Activated CD4-positive, alpha-beta T cell treated with anti-CD3 and anti-CD28 coated beads for 24 hours (primary cell): ENCODE results near the gene DONSON.

ENCODE experiments used
- DNase-seq, 2 donors: peaks; one replicate each; pipeline ENCODE4 v3.0.0-alpha.2; 2020; ENCODE audit warnings: low read depth in 2 of 2

DONSON gene

DNA sequence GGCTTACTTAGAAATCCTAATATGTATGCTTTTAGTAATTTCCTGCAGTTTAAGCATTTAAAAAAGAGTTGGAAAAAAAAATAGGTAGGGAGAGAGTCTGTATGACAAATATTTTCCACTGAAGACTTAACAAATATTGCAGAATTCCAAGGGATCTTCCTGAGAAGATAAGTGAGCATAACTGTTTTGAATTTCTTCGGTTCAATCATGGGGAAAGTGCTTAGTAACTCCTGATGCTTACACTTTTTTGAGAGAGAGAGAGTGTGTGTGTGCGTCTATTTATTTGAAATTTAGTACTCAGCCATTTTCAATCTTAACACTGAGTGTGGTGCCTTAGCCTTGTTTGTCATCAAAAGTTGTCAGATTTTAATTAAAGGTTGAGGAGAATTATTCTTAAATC is 27.1 kb downstream of the DONSON start:
- DNase-seq, result no peak

DNA sequence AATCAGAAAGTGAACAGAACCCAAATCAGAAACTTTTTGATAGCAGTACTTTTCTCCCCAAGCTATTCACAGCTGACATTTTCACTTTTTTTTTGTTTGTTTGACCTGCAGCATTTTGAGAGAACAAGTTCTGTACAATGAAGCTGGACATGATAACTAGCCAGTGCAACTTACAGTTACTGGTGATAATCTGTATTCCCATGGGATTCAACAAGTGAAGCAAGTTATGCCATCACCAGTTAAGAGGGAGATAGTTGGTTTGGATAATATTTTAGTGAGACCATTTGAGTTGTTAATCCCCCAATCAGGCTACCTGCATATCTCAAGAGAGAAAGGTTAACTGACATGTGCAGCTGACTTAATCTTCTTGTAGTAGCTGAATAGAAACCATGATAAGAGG is 27.5 kb downstream of the DONSON start:
- DNase-seq, result no peak

DNA sequence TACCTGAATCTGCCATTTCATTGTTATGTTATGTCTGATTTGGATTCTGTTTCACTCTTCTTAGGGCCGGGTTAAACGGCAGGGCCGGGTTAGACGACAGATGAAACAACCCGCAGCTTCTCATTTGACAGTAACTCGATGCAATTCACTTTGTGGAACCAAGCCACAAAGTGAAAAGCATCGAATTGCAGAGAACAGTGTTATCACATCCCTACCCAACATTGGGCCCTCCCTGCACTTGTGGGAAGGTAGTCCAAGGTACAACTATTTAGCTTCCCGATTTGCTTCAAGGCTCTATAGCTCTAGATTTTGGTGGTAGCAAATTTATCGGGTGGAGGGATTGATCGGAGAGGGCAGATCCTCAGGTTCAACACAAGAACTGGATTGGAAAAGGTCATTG is 28.7 kb downstream of the DONSON start:
- DNase-seq, result no peak

DNA sequence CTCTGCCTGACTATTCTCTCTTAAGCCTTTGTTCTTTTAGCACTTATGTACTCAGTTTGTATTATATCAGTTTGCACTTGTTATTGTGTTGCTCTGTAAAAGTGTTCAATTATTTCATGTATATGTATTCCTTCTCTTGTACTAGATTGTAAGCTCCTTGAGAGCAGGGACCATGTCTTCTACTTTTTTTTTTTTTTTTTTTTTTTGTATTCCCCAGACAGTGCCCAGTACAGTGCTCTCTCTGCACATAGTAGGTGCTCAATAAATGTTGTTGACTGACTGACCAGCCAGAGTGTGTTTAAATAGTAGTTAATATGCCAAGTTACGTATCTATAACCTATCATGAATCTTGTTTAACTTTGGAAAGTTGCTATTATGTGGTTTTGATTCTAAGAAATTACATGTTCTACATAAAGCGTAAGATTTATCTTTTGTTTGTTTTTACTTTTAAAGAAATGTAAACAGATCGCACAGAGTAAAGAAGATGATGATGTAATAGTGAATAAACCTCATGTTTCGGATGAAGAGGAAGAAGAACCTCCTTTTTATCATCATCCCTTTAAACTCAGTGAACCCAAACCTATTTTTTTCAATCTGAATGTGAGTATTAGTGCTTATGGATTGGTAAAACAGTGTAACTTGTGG is 29.6 kb downstream of the DONSON start:
- DNase-seq, result no peak

DNA sequence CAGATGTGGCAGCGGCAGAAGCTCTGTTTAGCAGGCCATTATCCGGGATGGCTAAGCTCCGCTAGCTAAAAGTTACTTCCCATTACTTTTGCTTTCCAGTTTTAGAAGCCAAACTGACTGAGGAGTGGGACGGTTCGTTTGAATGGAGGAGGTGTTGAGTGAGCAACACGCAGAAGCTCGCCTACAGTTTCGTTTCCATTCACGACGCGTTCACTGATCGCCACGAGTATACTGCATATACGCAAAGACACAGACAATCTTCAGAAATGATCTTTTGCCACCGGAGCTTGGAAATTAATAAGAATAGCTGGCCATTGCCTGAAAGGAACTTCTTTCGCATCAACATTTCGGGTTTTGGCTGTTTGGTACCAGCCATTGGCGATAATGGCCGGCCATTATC is 31.0 kb downstream of the DONSON start:
- DNase-seq, result no peak

DNA sequence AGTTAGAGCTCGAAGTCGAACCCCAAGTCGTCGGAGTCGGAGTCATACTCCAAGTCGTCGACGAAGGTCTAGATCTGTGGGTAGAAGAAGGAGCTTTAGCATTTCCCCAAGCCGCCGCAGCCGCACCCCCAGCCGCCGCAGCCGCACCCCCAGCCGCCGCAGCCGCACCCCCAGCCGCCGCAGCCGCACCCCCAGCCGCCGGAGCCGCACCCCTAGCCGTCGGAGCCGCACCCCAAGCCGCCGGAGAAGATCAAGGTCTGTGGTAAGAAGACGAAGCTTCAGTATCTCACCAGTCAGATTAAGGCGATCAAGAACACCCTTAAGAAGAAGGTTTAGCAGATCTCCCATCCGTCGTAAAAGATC is 33.5 kb downstream of the DONSON start:
- no peak for DNase-seq

DNA sequence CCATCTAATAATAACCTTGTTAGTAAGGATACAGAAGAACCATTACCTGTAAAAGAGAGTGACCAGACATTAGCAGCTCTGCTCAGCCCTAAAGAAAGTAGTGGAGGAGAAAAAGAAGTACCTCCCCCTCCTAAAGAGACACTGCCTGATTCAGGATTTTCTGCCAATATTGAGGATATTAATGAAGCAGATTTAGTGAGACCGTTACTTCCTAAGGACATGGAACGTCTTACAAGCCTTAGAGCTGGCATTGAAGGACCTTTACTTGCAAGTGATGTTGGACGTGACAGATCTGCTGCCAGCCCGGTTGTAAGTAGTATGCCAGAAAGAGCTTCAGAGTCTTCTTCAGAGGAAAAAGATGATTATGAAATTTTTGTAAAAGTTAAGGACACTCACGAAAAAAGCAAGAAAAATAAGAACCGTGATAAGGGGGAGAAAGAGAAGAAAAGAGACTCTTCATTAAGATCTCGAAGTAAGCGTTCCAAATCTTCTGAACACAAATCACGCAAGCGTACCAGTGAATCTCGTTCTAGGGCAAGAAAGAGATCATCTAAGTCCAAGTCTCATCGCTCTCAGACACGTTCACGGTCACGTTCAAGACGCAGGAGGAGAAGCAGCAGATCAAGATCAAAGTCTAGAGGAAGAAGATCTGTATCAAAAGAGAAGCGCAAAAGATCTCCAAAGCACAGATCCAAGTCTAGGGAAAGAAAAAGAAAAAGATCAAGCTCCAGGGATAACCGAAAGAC is 34.1 kb downstream of the DONSON start:
- no peak for DNase-seq

DNA sequence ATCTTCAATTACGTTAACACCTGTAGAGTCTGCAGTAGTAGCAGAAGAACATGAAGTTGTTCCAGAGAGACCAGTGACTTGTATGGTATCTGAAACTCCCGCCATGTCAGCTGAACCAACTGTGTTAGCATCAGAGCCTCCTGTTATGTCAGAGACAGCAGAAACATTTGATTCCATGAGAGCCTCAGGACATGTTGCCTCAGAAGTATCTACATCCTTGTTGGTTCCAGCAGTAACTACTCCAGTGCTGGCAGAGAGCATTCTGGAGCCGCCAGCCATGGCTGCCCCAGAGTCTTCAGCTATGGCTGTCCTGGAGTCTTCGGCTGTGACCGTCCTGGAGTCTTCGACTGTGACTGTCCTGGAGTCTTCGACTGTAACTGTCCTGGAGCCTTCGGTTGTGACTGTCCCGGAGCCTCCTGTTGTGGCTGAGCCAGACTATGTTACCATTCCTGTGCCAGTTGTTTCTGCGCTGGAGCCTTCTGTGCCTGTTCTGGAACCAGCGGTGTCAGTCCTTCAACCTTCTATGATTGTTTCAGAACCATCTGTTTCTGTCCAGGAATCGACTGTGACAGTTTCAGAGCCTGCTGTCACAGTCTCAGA is 35.4 kb downstream of the DONSON start:
- no peak for DNase-seq

DNA sequence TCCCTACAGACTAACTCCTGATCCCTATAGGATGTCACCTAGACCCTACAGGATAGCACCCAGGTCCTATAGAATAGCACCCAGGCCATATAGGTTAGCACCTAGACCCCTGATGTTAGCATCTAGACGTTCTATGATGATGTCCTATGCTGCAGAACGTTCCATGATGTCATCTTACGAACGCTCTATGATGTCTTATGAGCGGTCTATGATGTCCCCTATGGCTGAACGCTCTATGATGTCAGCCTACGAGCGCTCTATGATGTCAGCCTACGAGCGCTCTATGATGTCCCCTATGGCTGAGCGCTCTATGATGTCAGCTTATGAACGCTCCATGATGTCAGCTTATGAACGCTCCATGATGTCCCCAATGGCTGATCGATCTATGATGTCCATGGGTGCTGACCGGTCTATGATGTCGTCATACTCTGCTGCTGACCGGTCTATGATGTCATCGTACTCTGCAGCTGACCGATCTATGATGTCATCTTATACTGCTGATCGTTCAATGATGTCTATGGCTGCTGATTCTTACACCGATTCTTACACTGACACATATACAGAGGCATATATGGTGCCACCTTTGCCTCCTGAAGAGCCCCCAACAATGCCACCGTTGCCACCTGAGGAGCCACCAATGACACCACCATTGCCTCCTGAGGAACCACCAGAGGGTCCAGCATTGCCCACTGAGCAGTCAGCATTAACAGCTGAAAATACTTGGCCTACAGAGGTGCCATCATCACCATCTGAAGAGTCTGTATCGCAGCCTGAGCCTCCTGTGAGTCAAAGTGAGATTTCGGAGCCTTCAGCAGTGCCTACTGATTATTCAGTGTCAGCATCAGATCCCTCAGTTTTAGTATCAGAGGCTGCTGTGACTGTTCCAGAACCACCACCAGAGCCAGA is 36.1 kb downstream of the DONSON start:
- no peak for DNase-seq

DNA sequence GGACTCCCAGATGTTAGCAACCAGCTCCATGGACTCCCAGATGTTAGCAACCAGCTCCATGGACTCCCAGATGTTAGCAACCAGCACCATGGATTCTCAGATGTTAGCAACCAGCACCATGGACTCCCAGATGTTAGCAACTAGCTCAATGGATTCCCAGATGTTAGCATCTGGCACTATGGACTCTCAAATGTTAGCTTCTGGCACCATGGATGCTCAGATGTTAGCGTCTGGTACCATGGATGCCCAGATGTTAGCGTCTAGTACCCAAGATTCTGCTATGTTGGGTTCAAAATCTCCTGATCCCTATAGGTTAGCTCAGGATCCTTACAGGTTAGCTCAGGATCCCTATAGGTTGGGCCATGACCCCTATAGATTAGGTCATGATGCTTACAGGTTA is 36.8 kb downstream of the DONSON start:
- no peak for DNase-seq

DNA sequence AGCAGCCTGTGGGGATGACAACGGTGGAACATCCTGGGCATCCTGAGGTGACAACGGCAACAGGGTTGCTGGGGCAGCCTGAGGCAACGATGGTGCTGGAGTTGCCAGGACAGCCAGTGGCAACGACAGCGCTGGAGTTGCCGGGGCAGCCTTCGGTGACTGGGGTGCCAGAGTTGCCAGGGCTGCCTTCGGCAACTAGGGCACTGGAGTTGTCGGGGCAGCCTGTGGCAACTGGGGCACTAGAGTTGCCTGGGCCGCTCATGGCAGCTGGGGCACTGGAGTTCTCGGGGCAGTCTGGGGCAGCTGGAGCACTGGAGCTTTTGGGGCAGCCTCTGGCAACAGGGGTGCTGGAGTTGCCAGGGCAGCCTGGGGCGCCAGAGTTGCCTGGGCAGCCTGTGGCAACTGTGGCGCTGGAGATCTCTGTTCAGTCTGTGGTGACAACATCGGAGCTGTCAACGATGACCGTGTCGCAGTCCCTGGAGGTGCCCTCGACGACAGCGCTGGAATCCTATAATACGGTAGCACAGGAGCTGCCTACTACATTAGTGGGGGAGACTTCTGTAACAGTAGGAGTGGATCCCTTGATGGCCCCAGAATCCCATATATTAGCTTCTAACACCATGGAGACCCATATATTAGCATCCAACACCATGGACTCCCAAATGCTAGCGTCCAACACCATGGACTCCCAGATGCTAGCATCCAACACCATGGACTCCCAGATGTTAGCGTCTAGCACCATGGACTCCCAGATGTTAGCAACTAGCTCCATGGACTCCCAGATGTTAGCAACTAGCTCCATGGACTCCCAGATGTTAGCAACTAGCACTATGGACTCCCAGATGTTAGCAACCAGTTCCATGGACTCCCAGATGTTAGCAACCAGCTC is 37.5 kb downstream of the DONSON start:
- no peak for DNase-seq

DNA sequence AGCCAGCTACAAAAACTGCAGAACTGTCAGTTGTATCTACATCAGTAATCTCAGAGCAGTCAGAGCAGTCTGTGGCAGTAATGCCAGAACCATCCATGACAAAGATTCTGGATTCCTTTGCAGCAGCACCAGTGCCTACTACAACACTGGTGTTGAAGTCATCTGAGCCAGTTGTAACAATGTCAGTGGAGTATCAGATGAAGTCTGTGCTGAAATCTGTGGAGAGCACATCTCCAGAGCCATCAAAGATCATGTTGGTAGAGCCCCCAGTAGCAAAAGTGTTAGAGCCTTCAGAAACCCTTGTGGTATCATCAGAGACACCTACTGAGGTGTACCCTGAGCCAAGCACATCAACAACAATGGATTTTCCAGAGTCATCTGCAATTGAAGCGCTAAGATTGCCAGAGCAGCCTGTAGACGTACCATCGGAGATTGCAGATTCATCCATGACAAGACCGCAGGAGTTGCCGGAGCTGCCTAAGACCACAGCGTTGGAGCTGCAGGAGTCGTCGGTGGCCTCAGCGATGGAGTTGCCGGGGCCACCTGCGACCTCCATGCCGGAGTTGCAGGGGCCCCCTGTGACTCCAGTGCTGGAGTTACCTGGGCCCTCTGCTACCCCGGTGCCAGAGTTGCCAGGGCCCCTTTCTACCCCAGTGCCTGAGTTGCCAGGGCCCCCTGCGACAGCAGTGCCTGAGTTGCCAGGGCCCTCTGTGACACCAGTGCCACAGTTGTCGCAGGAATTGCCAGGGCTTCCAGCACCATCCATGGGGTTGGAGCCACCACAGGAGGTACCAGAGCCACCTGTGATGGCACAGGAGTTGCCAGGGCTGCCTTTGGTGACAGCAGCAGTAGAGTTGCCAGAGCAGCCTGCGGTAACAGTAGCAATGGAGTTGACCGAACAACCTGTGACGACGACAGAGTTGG is 38.4 kb downstream of the DONSON start:
- DNase-seq, result no peak

DNA sequence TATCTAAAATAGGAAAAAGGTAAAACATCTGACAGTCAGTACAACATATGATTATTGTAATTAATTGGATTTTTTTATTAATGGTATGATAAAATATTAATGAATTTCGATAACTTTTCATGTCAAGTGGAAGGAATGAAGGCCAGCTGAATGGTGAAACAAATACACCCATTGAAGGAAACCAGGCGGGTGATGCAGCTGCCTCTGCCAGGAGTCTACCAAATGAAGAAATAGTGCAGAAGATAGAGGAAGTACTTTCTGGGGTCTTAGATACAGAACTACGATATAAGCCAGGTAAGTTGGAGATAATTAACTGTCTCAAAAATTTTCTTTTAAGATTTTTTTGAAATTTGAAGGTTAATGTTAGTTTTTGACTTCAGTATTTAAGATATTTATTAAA is 42.4 kb downstream of the DONSON start:
- no peak for DNase-seq

DNA sequence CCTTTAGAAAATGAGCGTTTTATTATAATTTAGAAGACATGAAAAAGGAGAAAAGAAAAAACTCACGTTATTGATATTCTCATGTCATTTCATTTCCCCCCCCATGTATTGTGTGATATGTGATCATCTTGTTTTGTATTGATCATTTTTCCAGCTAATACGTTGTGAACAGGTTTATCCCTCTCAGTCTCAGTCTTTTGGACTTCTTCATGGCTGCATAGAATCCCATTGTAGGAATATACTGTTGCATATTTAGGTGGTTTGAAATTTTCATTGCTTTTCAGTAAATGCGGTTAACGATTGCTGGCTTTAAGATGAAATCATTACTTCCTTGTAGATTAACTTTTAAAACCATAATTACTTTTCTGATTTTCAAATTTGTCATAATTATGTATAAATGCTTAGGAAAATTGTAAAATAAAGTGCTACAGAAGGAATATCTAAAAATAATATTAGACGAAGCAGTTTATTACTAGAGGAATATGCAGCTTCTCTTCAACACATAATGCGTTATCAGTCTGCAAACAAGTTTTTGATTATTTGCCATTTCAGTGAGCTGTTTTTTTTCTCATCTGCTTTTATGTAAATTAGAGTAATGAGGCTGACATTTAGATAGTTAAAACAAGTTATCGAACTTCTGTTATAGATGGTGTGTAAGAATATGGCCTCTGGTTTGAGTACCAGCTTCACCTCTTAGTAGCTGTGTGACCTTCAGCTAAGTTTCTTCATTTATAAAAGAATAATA is 43.9 kb downstream of the DONSON start:
- DNase-seq, result no peak

DNA sequence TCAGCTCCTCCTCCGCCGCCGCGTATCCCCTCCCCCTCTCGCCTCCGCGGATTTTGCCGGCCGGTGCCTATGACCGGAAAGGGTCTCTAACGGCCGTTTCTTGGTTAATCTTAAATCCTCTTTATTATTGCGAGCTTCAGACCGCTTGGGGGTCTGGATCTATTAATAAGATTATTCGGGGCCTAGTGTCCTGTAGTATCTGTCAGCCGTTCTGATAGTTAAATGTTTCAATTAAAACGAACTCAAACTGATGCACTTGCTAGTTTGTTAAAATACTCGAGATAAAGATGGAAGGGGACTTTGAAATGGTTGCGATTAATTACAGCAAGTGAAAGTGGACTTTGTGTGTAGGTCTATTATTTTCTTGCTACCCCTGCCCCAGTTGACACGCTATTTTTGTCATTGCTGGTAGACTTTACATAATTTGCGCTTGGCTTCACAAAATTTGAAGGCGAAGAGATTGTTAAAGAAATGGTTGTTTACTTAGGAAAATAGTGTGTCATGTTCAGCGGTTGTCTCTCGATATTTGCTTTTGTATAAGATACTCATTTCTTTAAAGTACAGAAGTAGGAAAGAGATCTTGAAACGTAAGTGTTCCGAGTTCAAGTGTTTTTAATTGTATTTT is 44.9 kb downstream of the DONSON start:
- DNase-seq, result peak; percentile 59 to 66

DNA sequence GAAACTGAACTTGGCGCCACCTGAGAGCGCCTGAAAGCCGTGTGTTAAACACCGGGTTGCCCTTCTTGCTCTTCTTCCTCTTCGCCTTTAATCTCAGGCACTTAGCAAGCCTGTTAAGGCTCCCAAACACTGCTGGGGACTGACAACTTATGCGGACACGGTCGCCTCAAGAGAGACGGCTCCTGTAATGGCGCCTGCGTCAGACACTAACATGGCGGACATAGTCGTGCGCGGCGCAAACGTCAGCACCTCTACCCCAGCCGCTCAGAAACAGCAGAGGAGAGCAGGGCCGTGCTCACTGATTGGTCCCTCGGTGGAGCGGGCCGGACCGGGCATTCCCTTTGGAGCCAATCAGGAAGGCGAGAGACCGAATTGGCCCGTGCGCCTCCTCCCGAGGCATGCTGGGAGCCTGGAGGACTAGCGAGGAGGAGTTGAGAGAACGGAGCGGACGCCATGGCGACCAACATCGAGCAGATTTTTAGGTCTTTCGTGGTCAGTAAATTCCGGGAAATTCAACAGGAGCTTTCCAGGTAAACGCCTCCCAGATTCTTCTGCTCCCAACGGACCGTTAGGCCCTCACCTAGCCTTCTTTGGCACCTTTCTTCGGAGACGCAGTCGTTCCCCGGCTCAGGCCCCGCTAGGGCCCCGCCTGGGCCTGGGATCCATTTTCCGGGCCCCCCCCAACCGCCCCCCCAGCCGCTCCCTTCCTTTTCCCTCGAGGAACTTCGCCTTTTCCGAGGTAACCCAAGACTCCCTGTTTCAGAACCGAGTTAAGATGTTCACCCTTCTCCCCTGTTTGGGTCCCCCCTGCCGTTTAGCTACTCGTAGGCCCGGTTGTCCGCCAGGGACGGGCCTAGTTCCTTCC is 45.6 kb downstream of the DONSON start, which contains the start of gene SON:
Gene SON, plus strand, starts transcription at position 399 of the 865 bp plus-strand sequence. Its CDS starts 55 bp downstream, at position 454.
- DNase-seq, result peak; percentile 93

DNA sequence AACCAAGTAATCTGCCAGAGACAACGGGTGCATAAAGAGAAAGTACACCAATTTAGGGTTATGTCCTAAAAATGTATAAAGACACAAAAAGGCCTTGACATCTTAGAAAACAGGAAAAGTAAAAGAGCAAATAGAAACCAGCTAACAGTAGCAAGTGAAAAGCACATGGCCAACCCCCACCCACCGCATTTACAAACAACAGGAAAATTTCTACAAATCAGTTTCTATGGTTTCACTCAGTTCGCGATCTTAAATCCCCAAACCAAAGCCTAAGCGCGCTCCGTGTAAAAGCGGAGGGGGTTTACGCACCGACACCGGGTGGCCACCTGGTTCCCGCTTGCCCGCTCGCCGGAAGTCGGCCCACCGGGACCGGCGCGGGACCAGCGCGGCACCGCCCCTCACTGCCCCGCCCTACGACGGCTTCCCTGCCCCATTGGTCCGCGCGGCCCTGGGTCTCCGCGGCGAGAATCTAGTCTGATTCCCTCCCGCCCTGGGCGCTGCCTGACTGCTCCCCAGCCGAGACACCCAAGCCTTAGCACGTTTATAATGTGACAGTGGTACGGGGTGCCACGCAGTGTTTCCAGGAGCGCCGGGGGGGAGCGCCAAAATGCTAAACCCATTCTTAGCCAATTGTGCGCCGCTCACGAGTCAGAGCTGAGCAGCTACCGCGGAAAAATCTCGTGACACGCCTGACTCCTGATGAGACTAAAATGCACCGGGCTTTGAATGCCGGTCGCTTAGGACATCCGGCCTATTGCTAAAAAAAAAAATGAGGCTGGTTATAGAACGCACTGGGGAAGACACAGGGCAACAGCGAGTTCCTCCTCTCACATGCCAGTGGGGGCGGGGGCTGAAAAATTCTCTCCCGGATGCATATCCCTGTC is 46.5 kb downstream of the DONSON start, which contains the start of gene GART:
Gene GART, minus strand, starts transcription at position 362 of the 884 bp plus-strand sequence. CDS start 2,802 bp downstream, outside the sequence.
- DNase-seq, result peak; percentile 67 to 77
